IMR-90 (cell line): ENCODE results near the gene SLC27A6. TPM values are rescaled to one million over a fixed set of nuclear protein-coding genes. Genes with fewer than 3 reads are reported as not detected.

Source experiments
- ATAC-seq: fragments of 200-7000 bp; cut with Tn5 transposase; 2 replicates; pipeline ENCODE4 v1.9.1; 2020; ENCODE audit warnings: low read depth, mild to moderate bottlenecking, moderate library complexity
- BruUV-seq: library from RNA; stranded (reverse); fragments of 400-500 nt; replicated peaks from 2 replicates; lab custom pipeline; 2021; lab: Mats Ljungman, UMichigan
- CTCF ChIA-PET: fragments of 300-600 bp; formaldehyde crosslinking; extraction: SDS; loops from one replicate; lab custom pipeline; 2021; ENCODE audit warnings: antibody characterized with exemption; lab: Yijun Ruan, JAX
- POLR2A ChIA-PET: fragments of 300-600 bp; sonication (Branson Sonifier 250); formaldehyde crosslinking; loops from one replicate; lab custom pipeline; 2022; ENCODE audit warnings: antibody characterized with exemption; ENCODE audit not compliant: unreplicated experiment; lab: Charles Lee
- DNase-seq: peaks from one replicate; pipeline ENCODE4 v3.0.0; 2013
- H2AFZ ChIP-seq: replicated peaks from 2 replicates; pipeline ENCODE3; 2013; ENCODE audit warnings: low read length, mild to moderate bottlenecking; ENCODE audit not compliant: poor library complexity
- H2AK5ac ChIP-seq: 2 replicates; pipeline ENCODE4 v1.6.1; 2013; ENCODE audit warnings: low read depth, low read length, inconsistent platforms
- H2AK9ac ChIP-seq: replicated peaks from 2 replicates; pipeline ENCODE3; 2013; ENCODE audit warnings: mild to moderate bottlenecking, low read depth, low read length, moderate library complexity; ENCODE audit not compliant: poor library complexity
- H2BK120ac ChIP-seq: 2 replicates; pipeline ENCODE4 v1.6.1; 2013; ENCODE audit warnings: low read depth, low read length, inconsistent platforms
- H2BK15ac ChIP-seq: 3 replicates; pipeline ENCODE4 v1.6.1; 2013; ENCODE audit warnings: low read depth, low read length, inconsistent platforms
- H2BK20ac ChIP-seq: 2 replicates; pipeline ENCODE4 v1.6.1; 2013; ENCODE audit warnings: low read depth, mild to moderate bottlenecking, inconsistent platforms, low read length, moderate library complexity
- H2BK5ac ChIP-seq: 2 replicates; pipeline ENCODE4 v1.6.1; 2013; ENCODE audit warnings: mild to moderate bottlenecking, low read depth, low read length, inconsistent platforms; ENCODE audit not compliant: poor library complexity, severe bottlenecking
- H3K14ac ChIP-seq: replicated peaks from 2 replicates; pipeline ENCODE4 v1.6.1; 2013; ENCODE audit warnings: low read depth, low read length, inconsistent platforms
- H3K18ac ChIP-seq: 2 replicates; pipeline ENCODE4 v1.6.1; 2013; ENCODE audit warnings: low read depth, low read length, control low read depth
- H3K23ac ChIP-seq: 2 replicates; pipeline ENCODE4 v1.6.1; 2013; ENCODE audit warnings: low read depth, low read length, inconsistent platforms
- H3K27ac ChIP-seq: 2 replicates; pipeline ENCODE4 v1.5.1; 2013; ENCODE audit warnings: mild to moderate bottlenecking, control low read depth, low read length; ENCODE audit not compliant: insufficient read depth
- H3K27me3 ChIP-seq: 2 replicates; pipeline ENCODE4 v1.6.1; 2013; ENCODE audit warnings: low read length; ENCODE audit not compliant: control insufficient read depth, insufficient read depth
- H3K36me3 ChIP-seq: 2 replicates; pipeline ENCODE4 v1.6.1; 2013; ENCODE audit warnings: low read length, mixed read lengths; ENCODE audit not compliant: control insufficient read depth, insufficient read depth
- H3K4ac ChIP-seq: 2 replicates; pipeline ENCODE4 v1.6.1; 2013; ENCODE audit warnings: low read depth, low read length, inconsistent platforms
- H3K4me1 ChIP-seq: 2 replicates; pipeline ENCODE4 v1.6.1; 2013; ENCODE audit warnings: low read length, mixed read lengths; ENCODE audit not compliant: control insufficient read depth, insufficient read depth
- H3K4me2 ChIP-seq: 2 replicates; pipeline ENCODE4 v1.6.1; 2013; ENCODE audit warnings: low read depth, mild to moderate bottlenecking, control low read depth, low read length, moderate library complexity
- H3K4me3 ChIP-seq: 2 replicates; pipeline ENCODE4 v1.5.1; 2013; ENCODE audit warnings: low read depth, mild to moderate bottlenecking, control low read depth, low read length, moderate library complexity; ENCODE audit not compliant: insufficient read depth
- H3K56ac ChIP-seq: 2 replicates; pipeline ENCODE4 v1.6.1; 2013; ENCODE audit warnings: low read length, inconsistent platforms; ENCODE audit not compliant: insufficient read depth; ENCODE audit errors: extremely low read depth
- H3K79me1 ChIP-seq, 2 experiments: 2 replicates each; pipeline ENCODE4 v1.6.1; 2013; ENCODE audit warnings: low read length in 2 of 2, inconsistent platforms in 1 of 2, low read depth in 1 of 2
- H3K9ac ChIP-seq: 2 replicates; pipeline ENCODE4 v1.6.1; 2013; ENCODE audit warnings: low read depth, low read length, control low read depth
- H3K9me1 ChIP-seq: 2 replicates; pipeline ENCODE4 v1.6.1; 2013; ENCODE audit warnings: low read length, inconsistent platforms; ENCODE audit not compliant: insufficient read depth
- H3K9me3 ChIP-seq: 2 replicates; pipeline ENCODE4 v1.6.1; 2013; ENCODE audit warnings: low read length; ENCODE audit not compliant: control insufficient read depth, insufficient read depth
- H4K20me1 ChIP-seq: 2 replicates; pipeline ENCODE4 v1.6.1; 2013; ENCODE audit warnings: low read length, inconsistent platforms; ENCODE audit not compliant: insufficient read depth
- H4K5ac ChIP-seq: 2 replicates; pipeline ENCODE4 v1.6.1; 2013; ENCODE audit warnings: mild to moderate bottlenecking, low read depth, low read length, control low read depth
- H4K8ac ChIP-seq, 2 experiments: 2 replicates each; pipeline ENCODE4 v1.6.1; 2013; ENCODE audit warnings: low read depth in 2 of 2, low read length in 2 of 2, control low read depth in 1 of 2, inconsistent platforms in 1 of 2
- H4K91ac ChIP-seq: 2 replicates; pipeline ENCODE4 v1.6.1; 2013; ENCODE audit warnings: low read depth, low read length, inconsistent platforms; ENCODE audit not compliant: insufficient read depth
- BHLHE40 ChIP-seq: fragments of 150-350 bp; IDR thresholded peaks from 2 replicates; pipeline ENCODE4 v1.6.1; 2016; ENCODE audit warnings: mild to moderate bottlenecking, low read depth, low read length
- CHD1 ChIP-seq: IDR thresholded peaks from 2 replicates; pipeline ENCODE4 v1.6.1; 2012; ENCODE audit warnings: low read depth, low read length, improper control_type of control experiment
- FOS ChIP-seq: fragments of 150-350 bp; IDR thresholded peaks from 2 replicates; pipeline ENCODE4 v1.6.1; 2016; ENCODE audit warnings: low read depth, low read length
- MAFK ChIP-seq: IDR thresholded peaks from 2 replicates; pipeline ENCODE4 v1.6.1; 2012; ENCODE audit warnings: low read depth, low read length, improper control_type of control experiment
- MAZ ChIP-seq: IDR thresholded peaks from 2 replicates; pipeline ENCODE4 v1.6.1; 2012; ENCODE audit warnings: low read depth, mild to moderate bottlenecking, low read length, improper control_type of control experiment, moderate library complexity, borderline replicate concordance
- MXI1 ChIP-seq: IDR thresholded peaks from 2 replicates; pipeline ENCODE4 v1.6.1; 2012; ENCODE audit warnings: low read depth, mild to moderate bottlenecking, low read length, moderate library complexity, borderline replicate concordance
- RAD21 ChIP-seq: IDR thresholded peaks from 2 replicates; pipeline ENCODE4 v1.6.1; 2012; ENCODE audit warnings: low read length, improper control_type of control experiment
- RCOR1 ChIP-seq: IDR thresholded peaks from 2 replicates; pipeline ENCODE4 v1.6.1; 2012; ENCODE audit warnings: mild to moderate bottlenecking, low read length, improper control_type of control experiment; ENCODE audit not compliant: insufficient replicate concordance
- RFX5 ChIP-seq: IDR thresholded peaks from 2 replicates; pipeline ENCODE4 v1.8.0; 2012; ENCODE audit warnings: low read depth, mild to moderate bottlenecking, low read length, moderate library complexity
- SMC3 ChIP-seq: fragments of 150-350 bp; IDR thresholded peaks from 2 replicates; pipeline ENCODE4 v1.6.1; 2016; ENCODE audit warnings: low read depth, mild to moderate bottlenecking, antibody characterized with exemption, low read length, moderate library complexity
- WGBS, 2 experiments: methylation state at CpG; one replicate each; pipeline versions ENCODE4 v1.1.5 to v1.1.7; 2013; ENCODE audit warnings: missing lambda C conversion rate in 2 of 2; ENCODE audit not compliant: insufficient read length in 1 of 2; ENCODE audit errors: extremely low coverage in 2 of 2; 5-methylcytosine and 5-hydroxymethylcytosine counted together
- dilution Hi-C: fragments of 300-500 bp; cut with HindIII; formaldehyde crosslinking; loops from one replicate; pipeline ENCODE4 v1.14.3; 2018; ENCODE audit warnings: low sequenced_read_pairs; ENCODE audit not compliant: unreplicated experiment
- in situ Hi-C: fragments of 300-500 bp; cut with MboI; formaldehyde crosslinking; loops from 3 replicates; pipeline ENCODE4 v1.14.3; 2019; ENCODE audit warnings: low sequenced_read_pairs, inconsistent platforms, mixed read lengths
- intact Hi-C: fragments of 100-400 bp; cut with micrococcal nuclease; formaldehyde crosslinking; loops from 2 replicates; pipeline ENCODE4 v1.10.0; 2022
- polyA plus RNA-seq, 3 experiments: library from polyadenylated mRNA; depleted of rRNA; stranded (reverse); fragments of >200 nt; gene quantifications; 2 replicates each; pipeline ENCODE4 v1.2.3, GENCODE V29; 2012; ENCODE audit warnings: low replicate concordance in 1 of 3
- total RNA-seq: library from RNA; depleted of rRNA; stranded (reverse); fragments of >200 nt; gene quantifications from 2 replicates; pipeline ENCODE4 v1.2.3, GENCODE V29; 2012
- TF ChIP-seq, protein P1 (sequence below): fragments of 150-350 bp; IDR thresholded peaks from 2 replicates; pipeline ENCODE4 v1.6.1; 2017; ENCODE audit warnings: mild to moderate bottlenecking, antibody characterized with exemption, low read length, low read depth
- TF ChIP-seq, protein P2 (sequence below): fragments of 150-350 bp; IDR thresholded peaks from 2 replicates; pipeline ENCODE4 v1.6.1; 2016; ENCODE audit warnings: low read depth, mild to moderate bottlenecking, low read length, moderate library complexity, borderline replicate concordance
- TF ChIP-seq, protein P3 (sequence below): conservative IDR thresholded peaks from 2 replicates; pipeline ENCODE4 v1.5.1; 2012; ENCODE audit warnings: mild to moderate bottlenecking, low read depth, low read length, improper control_type of control experiment

The SLC27A6 gene
- total and polyA plus RNA-seq, 2 of the 4 experiments (the other 2 are of a cell fraction) = under 0.01 to 0.02 TPM

DNA sequence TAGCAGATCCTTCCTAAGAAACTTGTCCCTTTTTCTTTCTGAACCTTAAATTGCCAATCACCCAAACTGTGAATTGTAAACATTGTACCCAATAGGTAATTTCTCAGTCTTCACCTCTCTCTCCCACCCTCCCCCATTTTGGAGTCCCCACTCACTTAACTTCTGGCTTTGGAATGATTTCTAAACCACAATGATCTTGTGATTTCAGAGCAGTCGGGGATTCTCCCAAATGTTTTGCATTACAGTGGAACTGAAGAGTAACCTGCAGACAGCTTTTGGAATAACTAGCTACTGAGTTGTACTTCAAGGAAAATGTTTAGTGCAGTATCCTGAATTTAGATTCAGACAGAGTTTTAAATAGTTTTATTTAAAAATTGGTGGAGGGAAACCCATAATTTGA lies 19.2 kb downstream of the SLC27A6 start:
- H3K27ac ChIP-seq = no peak overlapping the region
- no peak overlapping the region for H4K8ac ChIP-seq
- no CpG with 5 or more reads among the region's 1 CpG for WGBS, 2 experiments
- no peak overlapping the region for H2AK9ac ChIP-seq
- no peaks in the 10 kb centered on the region for H3K36me3 ChIP-seq
- no peaks in the 10 kb centered on the region for H3K9me1 ChIP-seq
- H3K18ac ChIP-seq = no peak overlapping the region
- no peak overlapping the region for H2BK120ac ChIP-seq
- H3K56ac ChIP-seq = no peak overlapping the region
- ChIA-PET POLR2A (no interaction called here), CTCF (no interaction called here)
- no peaks in the 10 kb centered on the region for H3K4me1 ChIP-seq
- intact Hi-C loops (no loop called here), dilution Hi-C loops (no loop called here), in situ Hi-C loops (no loop called here)
- no peak overlapping the region for H3K23ac ChIP-seq
- no peak overlapping the region for H3K4me3 ChIP-seq
- no peaks in the 10 kb centered on the region for H4K20me1 ChIP-seq
- no peak overlapping the region for H3K4me2 ChIP-seq
- DNase-seq = no peak
- no peak overlapping the region for H3K14ac ChIP-seq
- TF ChIP-seq CHD1 (no peak), FOS (no peak), RAD21 (no peak), MAZ (no peak), MXI1 (no peak), MAFK (no peak), SMC3 (no peak), RFX5 (no peak), BHLHE40 (no peak), RCOR1 (no peak)
- TF ChIP-seq, protein P1, sequence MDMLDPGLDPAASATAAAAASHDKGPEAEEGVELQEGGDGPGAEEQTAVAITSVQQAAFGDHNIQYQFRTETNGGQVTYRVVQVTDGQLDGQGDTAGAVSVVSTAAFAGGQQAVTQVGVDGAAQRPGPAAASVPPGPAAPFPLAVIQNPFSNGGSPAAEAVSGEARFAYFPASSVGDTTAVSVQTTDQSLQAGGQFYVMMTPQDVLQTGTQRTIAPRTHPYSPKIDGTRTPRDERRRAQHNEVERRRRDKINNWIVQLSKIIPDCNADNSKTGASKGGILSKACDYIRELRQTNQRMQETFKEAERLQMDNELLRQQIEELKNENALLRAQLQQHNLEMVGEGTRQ = no peak
- TF ChIP-seq, protein P2, sequence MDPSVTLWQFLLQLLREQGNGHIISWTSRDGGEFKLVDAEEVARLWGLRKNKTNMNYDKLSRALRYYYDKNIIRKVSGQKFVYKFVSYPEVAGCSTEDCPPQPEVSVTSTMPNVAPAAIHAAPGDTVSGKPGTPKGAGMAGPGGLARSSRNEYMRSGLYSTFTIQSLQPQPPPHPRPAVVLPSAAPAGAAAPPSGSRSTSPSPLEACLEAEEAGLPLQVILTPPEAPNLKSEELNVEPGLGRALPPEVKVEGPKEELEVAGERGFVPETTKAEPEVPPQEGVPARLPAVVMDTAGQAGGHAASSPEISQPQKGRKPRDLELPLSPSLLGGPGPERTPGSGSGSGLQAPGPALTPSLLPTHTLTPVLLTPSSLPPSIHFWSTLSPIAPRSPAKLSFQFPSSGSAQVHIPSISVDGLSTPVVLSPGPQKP = no peak
- TF ChIP-seq, protein P3, sequence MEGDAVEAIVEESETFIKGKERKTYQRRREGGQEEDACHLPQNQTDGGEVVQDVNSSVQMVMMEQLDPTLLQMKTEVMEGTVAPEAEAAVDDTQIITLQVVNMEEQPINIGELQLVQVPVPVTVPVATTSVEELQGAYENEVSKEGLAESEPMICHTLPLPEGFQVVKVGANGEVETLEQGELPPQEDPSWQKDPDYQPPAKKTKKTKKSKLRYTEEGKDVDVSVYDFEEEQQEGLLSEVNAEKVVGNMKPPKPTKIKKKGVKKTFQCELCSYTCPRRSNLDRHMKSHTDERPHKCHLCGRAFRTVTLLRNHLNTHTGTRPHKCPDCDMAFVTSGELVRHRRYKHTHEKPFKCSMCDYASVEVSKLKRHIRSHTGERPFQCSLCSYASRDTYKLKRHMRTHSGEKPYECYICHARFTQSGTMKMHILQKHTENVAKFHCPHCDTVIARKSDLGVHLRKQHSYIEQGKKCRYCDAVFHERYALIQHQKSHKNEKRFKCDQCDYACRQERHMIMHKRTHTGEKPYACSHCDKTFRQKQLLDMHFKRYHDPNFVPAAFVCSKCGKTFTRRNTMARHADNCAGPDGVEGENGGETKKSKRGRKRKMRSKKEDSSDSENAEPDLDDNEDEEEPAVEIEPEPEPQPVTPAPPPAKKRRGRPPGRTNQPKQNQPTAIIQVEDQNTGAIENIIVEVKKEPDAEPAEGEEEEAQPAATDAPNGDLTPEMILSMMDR = no peak
- H4K5ac ChIP-seq = no peak overlapping the region
- no peak overlapping the region for H2BK5ac ChIP-seq
- H3K9ac ChIP-seq = no peak overlapping the region
- no peak for ATAC-seq
- no peak overlapping the region for H4K91ac ChIP-seq
- no peaks in the 10 kb centered on the region for H3K9me3 ChIP-seq
- BruUV-seq = no TSS peak
- H3K27me3 ChIP-seq = no peaks in the 10 kb centered on the region
- H2BK15ac ChIP-seq = no peak overlapping the region
- no peaks in the 10 kb centered on the region for H3K79me1 ChIP-seq
- H3K4ac ChIP-seq = no peak overlapping the region
- H2AFZ ChIP-seq = no peak overlapping the region
- H2AK5ac ChIP-seq = no peak overlapping the region
- H2BK20ac ChIP-seq = no peak overlapping the region
